Thyroid gland (tissue), 4 donors: ENCODE measurements around the gene TPRX2.

Source experiments
- CTCF ChIP-seq, 6 experiments: fragments of 200-600 bp in 3 of 6; fragments of 450-650 bp in 3 of 6; sonication (generic) in 3 of 6; IDR thresholded peaks; one replicate each; pipeline ENCODE4 v1.5.1; 2016 to 2019; ENCODE audit warnings: antibody characterized with exemption in 6 of 6, mild to moderate bottlenecking in 2 of 6, inconsistent platforms in 1 of 6, moderate library complexity in 1 of 6
- POLR2A ChIP-seq, 2 donors: fragments of 450-650 bp; IDR thresholded peaks; one replicate each; pipeline ENCODE4 v1.6.1; 2017; ENCODE audit warnings: antibody characterized with exemption in 2 of 2, mild to moderate bottlenecking in 2 of 2, moderate library complexity in 1 of 2

DNA sequence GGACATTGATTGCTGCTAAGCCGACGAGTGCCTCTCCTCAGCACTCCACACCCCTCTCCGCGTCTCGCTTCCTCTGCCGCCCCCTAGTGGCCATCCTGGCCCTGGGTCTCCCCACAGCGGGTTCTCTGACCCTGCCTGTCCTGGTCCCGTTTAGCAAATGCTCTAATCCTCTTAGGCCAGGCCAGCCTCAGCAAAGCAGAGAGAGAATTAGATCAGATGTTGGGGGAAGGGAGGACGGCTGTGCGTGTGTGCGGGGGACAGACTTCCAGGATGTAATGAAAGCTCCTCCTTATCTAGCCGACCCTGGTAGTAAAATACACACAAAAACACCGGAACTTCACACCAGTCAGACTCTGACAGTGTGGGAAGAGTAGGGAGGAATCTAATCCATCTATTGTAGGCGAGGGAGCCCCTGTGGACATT lies 4.5 kb downstream of the TPRX2 start:
- no peak for TF ChIP-seq POLR2A (IDR thresholded peaks at IDR 0.05)
- TF ChIP-seq CTCF (IDR thresholded peaks at IDR 0.05) = peak; percentile 57 to 97 (median 74)
